Vagina (tissue), 2 donors: ENCODE measurements around the gene SEC24D. TPM values are rescaled to one million over a fixed set of nuclear protein-coding genes. Genes with fewer than 3 reads are reported as not detected.

ENCODE experiments used
- DNase-seq, 2 donors: peaks; one replicate each; pipeline ENCODE4 v3.0.0-alpha.2; 2017; ENCODE audit errors: extremely low spot score in 2 of 2
- H3K27ac ChIP-seq: fragments of 200-600 bp; sonication (generic); one replicate; pipeline ENCODE4 v1.5.1; 2019
- H3K27me3 ChIP-seq: fragments of 200-600 bp; sonication (generic); one replicate; pipeline ENCODE4 v1.5.1; 2019
- H3K36me3 ChIP-seq, 2 donors: fragments of 200-600 bp; sonication (generic); one replicate each; pipeline ENCODE4 v1.5.1; 2017 to 2019
- H3K4me1 ChIP-seq: fragments of 200-600 bp; sonication (generic); one replicate; pipeline ENCODE4 v1.5.1; 2019
- H3K4me3 ChIP-seq, 2 donors: fragments of 200-600 bp; sonication (generic); 1 replicate in 1 of 2; 2 replicates in 1 of 2; pipeline ENCODE4 v1.5.1; 2016 to 2019
- H3K9me3 ChIP-seq: fragments of 200-600 bp; sonication (generic); one replicate; pipeline ENCODE4 v1.5.1; 2019
- CTCF ChIP-seq, 3 experiments: fragments of 450-650 bp in 2 of 3; fragments of 200-600 bp in 1 of 3; sonication (generic) in 1 of 3; IDR thresholded peaks; one replicate each; pipeline ENCODE4 v1.5.1; 2017 to 2019; ENCODE audit warnings: antibody characterized with exemption in 3 of 3, mild to moderate bottlenecking in 2 of 3, moderate library complexity in 2 of 3
- POLR2A ChIP-seq, 2 donors: fragments of 450-650 bp; IDR thresholded peaks; one replicate each; pipeline ENCODE4 v1.6.1; 2017; ENCODE audit warnings: antibody characterized with exemption in 2 of 2, mild to moderate bottlenecking in 2 of 2, moderate library complexity in 2 of 2
- POLR2AphosphoS5 ChIP-seq, 2 donors: sonication (generic); formaldehyde crosslinking; IDR thresholded peaks; one replicate each; pipeline ENCODE4 v1.9.0; 2017; ENCODE audit warnings: antibody characterized with exemption in 2 of 2, mild to moderate bottlenecking in 2 of 2, low read depth in 1 of 2; ENCODE audit not compliant: insufficient read depth in 1 of 2
- intact Hi-C: fragments of 100-400 bp; cut with DNase I; formaldehyde crosslinking; loops from one replicate; pipeline ENCODE4 v1.15.1; 2023
- total RNA-seq: library from RNA; depleted of rRNA; stranded (reverse); fragments of >200 nt; gene quantifications from one replicate; pipeline ENCODE4 v1.2.3, GENCODE V29; 2016

SEC24D gene
- total RNA-seq, 1 donor from 2014 or later: 24.1 TPM

- DNase-seq: no peak
- Histone ChIP-seq H3K4me3 (no peak overlapping the region), H3K36me3 (peaks cover 0 to 14% of the 10 kb centered on the region in 2 donors), H3K4me1 (no peaks in the 10 kb centered on the region), H3K9me3 (no peaks in the 10 kb centered on the region), H3K27ac (no peak overlapping the region), H3K27me3 (no peaks in the 10 kb centered on the region)
- intact Hi-C loops: no loop called here
- TF ChIP-seq POLR2AphosphoS5 (IDR thresholded peaks at IDR 0.05; ENCODE audit: insufficient read depth in 1 of 2, low read depth in 1 of 2) (no peak), CTCF (IDR thresholded peaks at IDR 0.05) (no peak), POLR2A (IDR thresholded peaks at IDR 0.05) (no peak)
Observed at GRCh38 chr4:118712872-118713271, 123.1 kb downstream of the SEC24D start.

GRCh38 chr4:118711052-118711451 is 124.9 kb downstream of the SEC24D start:
- TF ChIP-seq POLR2AphosphoS5 (IDR thresholded peaks at IDR 0.05; ENCODE audit: insufficient read depth in 1 of 2, low read depth in 1 of 2) (no peak), CTCF (IDR thresholded peaks at IDR 0.05) (no peak), POLR2A (IDR thresholded peaks at IDR 0.05) (no peak)
- DNase-seq: no peak
- no peak overlapping the region for H3K4me3 ChIP-seq
- H3K27me3 ChIP-seq: no peaks in the 10 kb centered on the region
- H3K9me3 ChIP-seq: no peaks in the 10 kb centered on the region
- H3K27ac ChIP-seq: no peak overlapping the region
- H3K36me3 ChIP-seq: peaks cover 0 to 21% of the 10 kb centered on the region in 2 donors
- intact Hi-C loops: no loop called here
- no peaks in the 10 kb centered on the region for H3K4me1 ChIP-seq

- no peak for DNase-seq
- Histone ChIP-seq H3K4me3 (no peak overlapping the region), H3K36me3 (peaks cover 3 to 42% of the 10 kb centered on the region in 2 donors), H3K4me1 (no peaks in the 10 kb centered on the region), H3K27me3 (no peaks in the 10 kb centered on the region), H3K27ac (no peak overlapping the region), H3K9me3 (no peaks in the 10 kb centered on the region)
- no peak for TF ChIP-seq CTCF (IDR thresholded peaks at IDR 0.05)
- no peak for TF ChIP-seq POLR2AphosphoS5 (IDR thresholded peaks at IDR 0.05; ENCODE audit: insufficient read depth in 1 of 2, low read depth in 1 of 2)
- TF ChIP-seq POLR2A (IDR thresholded peaks at IDR 0.05): no peak
- intact Hi-C loops: no loop called here
Observed at GRCh38 chr4:118703118-118703517, 132.8 kb downstream of the SEC24D start.

GRCh38 chr4:118684873-118685811 is 150.8 kb downstream of the SEC24D start, which contains the start of gene METTL14:
METTL14 (plus strand) TSS chr4:118685392; CDS start chr4:118685535, 143 bp downstream.
- Histone ChIP-seq H3K27me3 (no peaks in the 10 kb centered on the region), H3K4me3 (peak within 1 kb of the TSS; percentile 72 to 78), H3K27ac (peak within 1 kb of the TSS; percentile 88), H3K9me3 (no peaks in the 10 kb centered on the region), H3K4me1 (peaks cover 21% of the 10 kb centered on the region), H3K36me3 (peaks cover 0 to 21% of the 10 kb centered on the region in 2 donors)
- TF ChIP-seq CTCF (IDR thresholded peaks at IDR 0.05) (no peak), POLR2AphosphoS5 (IDR thresholded peaks at IDR 0.05; ENCODE audit: insufficient read depth in 1 of 2, low read depth in 1 of 2) (peak; percentile 92), POLR2A (IDR thresholded peaks at IDR 0.05) (peak in 1 of 2 donors; percentile 22)
- intact Hi-C loops: no loop called here
- DNase-seq: peak in 1 of 2 donors; percentile 94

GRCh38 chr4:118683513-118683912 is 152.4 kb downstream of the SEC24D start:
- no peak overlapping the region for H3K4me3 ChIP-seq
- no peak for DNase-seq
- H3K4me1 ChIP-seq: peaks cover 21% of the 10 kb centered on the region
- H3K36me3 ChIP-seq: peaks cover 0 to 7% of the 10 kb centered on the region in 2 donors
- intact Hi-C loops: no loop called here
- no peak for TF ChIP-seq CTCF (IDR thresholded peaks at IDR 0.05)
- TF ChIP-seq POLR2A (IDR thresholded peaks at IDR 0.05): no peak
- TF ChIP-seq POLR2AphosphoS5 (IDR thresholded peaks at IDR 0.05; ENCODE audit: insufficient read depth in 1 of 2, low read depth in 1 of 2): no peak
- no peaks in the 10 kb centered on the region for H3K27me3 ChIP-seq
- no peaks in the 10 kb centered on the region for H3K9me3 ChIP-seq
- H3K27ac ChIP-seq: no peak overlapping the region
